Measurements from ENCODE around the gene BMF.
"Not testable (repeated sequence)": the region's sequence is repeated elsewhere in the genome, so short reads cannot be mapped to it uniquely, and the experiment has no call there.

The BMF gene, protein sequence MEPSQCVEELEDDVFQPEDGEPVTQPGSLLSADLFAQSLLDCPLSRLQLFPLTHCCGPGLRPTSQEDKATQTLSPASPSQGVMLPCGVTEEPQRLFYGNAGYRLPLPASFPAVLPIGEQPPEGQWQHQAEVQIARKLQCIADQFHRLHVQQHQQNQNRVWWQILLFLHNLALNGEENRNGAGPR

DNA sequence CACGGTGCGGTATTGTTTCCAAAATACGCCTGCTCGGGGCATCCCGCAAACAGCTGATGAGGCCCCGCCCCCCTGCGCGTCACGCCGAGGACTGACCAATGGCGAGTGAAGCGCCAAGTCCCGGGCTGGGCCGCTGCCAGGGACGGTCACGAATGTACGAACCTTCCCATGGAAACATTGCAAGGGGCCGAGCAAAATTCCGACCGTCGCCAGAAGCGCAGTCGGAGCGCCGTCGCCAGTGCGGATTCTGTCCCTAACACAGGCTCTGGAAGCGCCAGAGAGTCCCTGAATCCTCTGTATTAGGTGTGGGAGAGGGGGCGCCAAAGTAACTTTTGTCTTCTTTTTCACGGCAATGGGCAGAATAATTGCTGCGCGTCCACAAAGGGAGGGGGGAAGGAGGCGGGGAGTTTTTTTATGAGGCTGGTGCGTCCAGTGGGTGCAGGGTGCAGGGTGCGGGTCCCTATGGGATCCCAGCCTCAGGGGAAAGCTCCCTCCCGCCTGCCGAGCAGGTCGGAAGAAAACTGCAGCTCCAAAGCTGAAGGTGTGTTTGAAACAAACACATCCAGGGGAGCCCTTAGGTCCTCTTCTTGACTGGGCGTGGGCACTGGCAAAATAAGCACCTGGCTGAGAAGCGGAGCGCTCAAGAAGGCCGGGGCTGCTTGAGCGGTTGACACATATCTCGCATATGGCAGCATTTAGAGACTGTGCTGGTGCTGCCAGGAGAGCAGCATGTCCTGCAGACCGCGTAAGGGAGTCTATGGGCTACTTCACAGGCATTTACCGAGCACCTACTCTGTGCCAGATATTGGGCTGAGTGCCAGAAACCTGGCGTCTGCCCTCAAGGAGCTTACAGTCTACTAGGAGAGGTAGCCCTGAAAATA lies at the start of gene BMF:
Gene BMF (minus strand): TSS at position 25 of the 881 bp plus-strand sequence. CDS start 2,793 bp downstream, outside the sequence.
- in situ Hi-C loops (cut with MboI; ENCODE audit: low sequenced_read_pairs): no loop called here

DNA sequence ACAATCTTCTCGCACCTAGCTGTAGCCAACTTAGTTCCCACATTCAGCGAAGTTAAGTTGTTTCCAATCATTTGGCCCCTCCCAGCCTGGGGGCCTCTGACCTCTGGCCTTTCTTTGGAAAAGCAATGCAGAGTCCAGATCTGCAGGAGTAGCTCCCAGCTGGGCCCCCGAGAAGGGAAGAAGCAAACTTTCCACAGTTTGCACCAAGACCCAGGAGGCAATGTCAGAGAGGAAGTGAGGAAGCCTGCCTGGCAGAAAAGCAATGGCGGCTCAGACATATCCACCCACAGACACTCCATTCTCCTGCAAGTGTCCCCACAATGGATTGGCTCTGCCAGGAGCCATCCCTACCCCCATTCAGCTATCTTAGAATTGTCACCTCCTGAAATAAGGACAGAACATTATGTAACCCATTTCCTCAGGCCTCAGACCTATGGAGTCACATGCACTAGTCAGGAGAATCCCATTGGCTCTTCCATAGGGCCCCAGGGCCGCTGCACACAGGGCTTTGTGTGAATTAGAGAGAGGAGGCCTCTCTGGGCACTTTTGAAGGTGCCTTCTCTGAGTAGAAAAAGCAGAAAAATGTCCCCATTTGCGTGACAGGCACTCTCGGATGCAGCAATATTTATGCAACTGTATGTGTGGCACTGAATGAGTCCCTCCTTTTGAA lies 49.2 kb upstream of the BMF start:
- in situ Hi-C loops (cut with MboI; ENCODE audit: low sequenced_read_pairs): no loop called here

DNA sequence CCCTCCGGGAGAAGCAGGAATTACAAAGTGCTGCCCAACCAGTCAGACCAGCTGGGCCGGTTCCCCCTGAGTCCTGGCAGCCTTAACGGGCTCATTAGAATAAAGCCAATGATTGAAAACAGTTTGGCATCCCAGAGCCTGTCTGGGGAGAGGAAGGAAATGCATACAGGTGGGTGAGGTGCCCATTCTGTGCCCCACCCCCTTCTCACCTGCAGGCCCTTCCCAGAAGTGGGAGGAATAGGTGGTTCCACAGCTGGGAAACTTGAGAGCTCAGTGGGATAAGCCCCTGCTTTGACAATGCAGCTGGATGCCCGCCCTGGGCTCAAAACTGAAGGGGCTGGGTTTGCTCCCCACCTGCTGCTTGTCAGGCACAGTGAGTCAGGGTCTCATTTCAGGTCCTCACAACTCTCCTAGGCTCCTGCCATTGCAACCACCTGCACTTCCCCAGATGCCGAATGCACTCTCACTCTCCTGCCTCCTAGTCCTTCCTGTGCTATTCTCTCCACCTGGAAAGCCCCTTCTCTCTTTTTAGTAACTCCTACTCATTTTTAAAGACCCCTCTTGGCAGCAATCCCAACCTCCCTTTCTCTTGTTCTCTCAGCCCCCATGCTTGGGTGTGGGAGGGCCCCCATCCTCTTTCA lies 46.7 kb upstream of the BMF start:
- in situ Hi-C loops (cut with MboI; ENCODE audit: low sequenced_read_pairs): no loop called here

DNA sequence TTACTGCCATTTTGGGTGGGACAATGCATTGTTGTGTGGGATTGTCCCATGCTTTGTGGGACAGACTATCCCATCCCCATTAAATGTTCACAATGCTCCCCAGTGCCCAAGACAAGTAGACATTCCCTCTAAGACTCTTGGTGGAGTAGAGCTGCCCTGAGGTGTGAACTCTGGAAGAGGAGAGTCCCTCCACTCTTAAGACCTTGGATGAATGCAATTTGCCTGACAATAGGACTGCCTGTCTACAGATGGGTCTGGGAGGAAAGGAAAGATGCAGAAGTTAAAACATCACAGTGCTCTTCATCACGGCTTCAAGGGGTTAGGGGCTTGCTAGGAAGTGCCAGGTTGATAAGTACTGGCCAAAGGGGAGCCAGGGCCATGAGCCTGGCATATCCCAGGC lies 46.1 kb upstream of the BMF start:
- in situ Hi-C loops (cut with MboI; ENCODE audit: low sequenced_read_pairs): not testable (repeated sequence)

DNA sequence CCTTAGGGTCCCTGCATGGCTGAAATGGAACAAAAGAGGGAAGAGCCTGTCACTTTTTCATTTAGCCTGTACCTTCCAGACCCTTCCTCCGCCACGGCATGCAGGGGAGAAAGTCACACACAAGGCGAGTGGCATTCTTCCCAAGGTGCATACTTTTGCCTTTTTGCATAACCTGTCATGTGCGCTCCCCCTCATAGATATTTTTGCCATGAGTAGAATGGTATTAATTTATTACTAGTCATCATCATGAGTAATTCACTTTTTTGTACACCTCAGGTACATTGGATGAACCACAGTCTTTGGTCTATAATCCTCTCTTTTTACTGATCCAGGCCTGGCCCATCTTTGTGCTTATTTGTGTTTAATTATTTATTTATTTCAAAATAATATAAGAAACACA lies 43.3 kb upstream of the BMF start:
- in situ Hi-C loops (cut with MboI; ENCODE audit: low sequenced_read_pairs): no loop called here

DNA sequence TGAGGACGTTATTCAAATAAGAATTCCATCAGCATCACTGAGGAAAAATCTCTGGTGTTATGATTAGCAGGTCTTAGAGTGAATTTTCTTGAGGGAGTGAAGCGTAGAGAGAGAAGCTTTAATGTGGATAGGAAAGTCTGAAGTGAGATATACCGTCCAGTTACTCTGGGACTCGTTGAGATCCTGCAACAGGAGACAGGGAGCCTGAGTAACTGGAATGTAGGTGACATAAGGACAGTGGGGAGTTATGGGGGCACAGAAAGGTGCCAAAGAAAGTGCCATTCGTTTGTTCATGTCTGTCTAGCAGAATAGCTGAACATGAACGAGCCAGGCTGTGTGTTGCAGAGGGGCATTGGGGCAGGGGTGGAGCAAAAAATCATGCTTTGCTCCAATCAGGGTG lies 42.8 kb upstream of the BMF start:
- in situ Hi-C loops (cut with MboI; ENCODE audit: low sequenced_read_pairs): no loop called here

DNA sequence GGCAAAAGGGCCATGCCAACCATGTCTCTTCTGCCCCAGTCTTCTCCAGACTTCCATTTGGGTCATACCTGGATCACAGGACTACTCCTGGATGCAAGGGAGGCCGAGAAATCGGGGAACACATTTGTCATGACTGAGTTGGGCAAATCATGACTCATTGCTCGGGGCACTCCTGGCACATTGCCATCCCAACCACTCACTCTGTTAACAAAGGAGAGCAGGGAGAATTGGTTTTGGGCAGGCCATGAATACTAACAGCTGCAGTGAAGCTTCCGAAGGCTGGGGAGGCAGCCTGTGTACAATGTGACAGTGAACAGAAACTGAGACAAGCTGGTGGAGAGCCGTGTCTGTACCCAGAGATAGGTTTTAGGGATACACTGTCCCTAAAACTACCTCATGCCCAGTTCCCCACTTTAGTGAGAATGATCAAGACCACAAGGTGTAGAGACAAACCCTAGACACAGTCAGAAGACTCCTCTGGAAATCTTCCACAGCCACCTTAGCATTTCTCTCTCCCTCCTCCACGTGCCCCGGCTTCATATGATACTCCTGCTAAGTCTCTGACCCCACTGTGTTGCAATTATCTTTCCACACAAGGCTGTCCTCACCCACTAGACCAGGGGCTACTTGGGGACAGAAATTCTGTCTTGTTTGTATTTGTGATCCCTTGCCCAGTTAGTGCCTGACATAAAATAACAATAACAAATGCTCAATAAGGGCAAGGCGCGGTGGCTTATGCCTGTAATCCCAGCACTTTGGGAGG lies 41.7 kb upstream of the BMF start:
- in situ Hi-C loops (cut with MboI; ENCODE audit: low sequenced_read_pairs): no loop called here

DNA sequence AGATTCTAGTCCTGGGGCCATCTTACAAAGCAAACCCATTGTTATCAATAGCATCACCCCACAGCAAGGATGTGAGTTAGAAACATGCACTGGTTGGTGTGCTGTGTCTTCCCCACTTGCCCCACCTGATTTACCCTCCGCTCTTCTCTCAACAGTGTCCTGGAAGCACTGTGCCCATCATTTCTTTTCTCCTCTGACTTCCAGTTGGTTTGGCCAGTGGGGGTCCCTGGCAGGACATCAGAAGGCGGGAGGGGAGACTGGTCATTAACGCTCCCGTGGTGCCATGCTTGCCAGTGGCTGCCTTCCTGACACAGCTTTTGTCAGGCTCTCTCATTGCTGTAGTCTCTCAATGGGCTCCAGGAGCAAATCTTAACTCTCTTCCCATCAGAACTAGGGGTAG lies 40.7 kb upstream of the BMF start:
- in situ Hi-C loops (cut with MboI; ENCODE audit: low sequenced_read_pairs): no loop called here

DNA sequence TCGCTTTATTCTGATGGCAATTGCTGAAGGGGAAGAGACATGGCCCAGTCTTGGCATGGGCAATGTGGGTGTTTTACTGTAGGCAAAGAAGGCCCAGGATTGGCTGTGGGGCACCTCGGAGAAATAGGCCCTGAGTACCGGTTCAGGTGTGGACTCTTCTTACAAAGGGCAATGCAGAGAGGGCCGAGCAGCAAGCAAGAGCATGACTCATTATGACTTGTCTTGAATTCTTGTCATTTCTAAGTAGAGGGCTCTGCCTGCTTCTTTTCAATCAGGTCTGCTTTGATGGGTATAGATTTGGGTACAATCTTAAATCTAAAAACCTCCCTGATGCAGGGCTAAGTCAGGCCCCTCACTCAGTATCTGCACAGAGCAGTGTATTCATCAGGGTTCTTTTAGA lies 37.4 kb upstream of the BMF start:
- in situ Hi-C loops (cut with MboI; ENCODE audit: low sequenced_read_pairs): no loop called here

DNA sequence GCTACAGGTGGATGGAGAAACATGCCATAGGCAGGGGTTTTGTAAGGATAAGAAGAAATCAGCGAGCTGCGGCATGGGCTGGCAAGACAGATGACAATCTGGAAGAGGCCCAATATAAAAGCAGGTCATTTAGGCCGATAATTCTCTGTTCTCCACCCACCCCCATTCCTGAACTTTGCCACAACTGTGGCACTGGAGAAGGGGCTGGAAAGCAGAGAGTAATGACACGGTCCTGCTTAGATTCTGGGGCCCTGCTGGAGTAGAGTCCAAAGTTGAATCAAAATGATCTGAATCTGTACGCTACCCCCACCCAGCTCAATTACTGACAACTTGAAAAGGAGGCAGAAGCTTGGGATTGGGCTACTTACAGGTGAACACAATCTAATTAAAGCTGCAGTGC lies 33.7 kb upstream of the BMF start:
- in situ Hi-C loops (cut with MboI; ENCODE audit: low sequenced_read_pairs): no loop called here

DNA sequence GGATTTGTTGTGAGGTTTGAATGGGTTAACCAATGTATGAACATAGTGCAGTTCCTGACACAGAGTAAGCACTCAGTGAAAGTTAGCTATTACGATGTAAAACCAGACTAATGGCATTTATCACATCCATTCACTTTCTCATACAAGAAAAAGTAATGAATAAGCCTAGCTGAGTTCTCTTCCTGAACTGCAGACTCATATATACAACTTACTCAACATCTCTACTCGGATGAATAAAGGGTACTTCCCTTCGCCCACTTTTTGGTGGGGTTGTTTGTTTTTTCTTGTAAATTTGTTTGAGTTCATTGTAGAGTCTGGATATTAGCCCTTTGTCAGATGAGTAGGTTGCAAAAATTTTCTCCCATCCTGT lies 29.5 kb upstream of the BMF start:
- in situ Hi-C loops (cut with MboI; ENCODE audit: low sequenced_read_pairs): not testable (repeated sequence)

DNA sequence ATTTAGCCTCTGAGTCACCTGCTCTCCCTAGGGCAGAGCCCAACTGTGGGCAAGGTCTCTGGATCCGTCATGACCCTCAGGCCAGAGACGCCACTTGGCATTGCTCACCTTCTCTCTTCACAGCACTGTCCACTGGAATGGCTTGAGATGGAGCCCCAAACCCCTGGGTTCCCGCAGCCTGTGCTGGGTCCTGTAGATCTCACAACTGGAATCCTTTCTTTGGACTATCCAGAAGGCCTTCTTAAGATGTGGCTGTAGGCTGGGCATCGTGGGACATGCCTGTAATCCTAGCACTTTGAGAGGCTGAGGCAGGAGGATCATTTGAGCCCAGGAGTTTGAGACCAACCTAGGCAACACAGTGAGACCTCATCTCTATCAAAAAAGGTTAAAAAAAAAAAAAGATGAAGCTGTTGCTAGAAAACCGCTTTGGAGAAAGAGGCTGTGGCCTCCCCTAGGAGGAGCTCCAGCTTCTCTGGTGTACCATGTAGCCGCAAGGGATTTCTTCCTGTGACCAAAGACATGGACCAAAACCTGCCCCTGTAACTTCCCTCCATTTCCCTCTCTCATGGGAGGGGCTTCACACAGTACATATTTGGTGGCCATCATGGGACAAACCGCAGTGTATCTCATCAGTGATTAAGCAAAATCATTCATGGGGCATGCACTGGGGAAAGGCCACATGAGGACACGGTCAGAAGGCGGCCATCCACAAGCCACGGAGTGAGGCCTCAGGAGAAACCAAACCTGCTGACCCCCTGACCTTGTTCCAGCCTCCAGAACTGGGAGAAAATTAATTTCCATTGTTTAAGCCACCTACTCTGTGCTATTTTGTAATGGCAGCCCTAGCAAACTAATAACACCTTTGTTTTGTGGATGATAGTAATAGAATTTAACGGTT lies 28.9 kb upstream of the BMF start:
- in situ Hi-C loops (cut with MboI; ENCODE audit: low sequenced_read_pairs): no loop called here

DNA sequence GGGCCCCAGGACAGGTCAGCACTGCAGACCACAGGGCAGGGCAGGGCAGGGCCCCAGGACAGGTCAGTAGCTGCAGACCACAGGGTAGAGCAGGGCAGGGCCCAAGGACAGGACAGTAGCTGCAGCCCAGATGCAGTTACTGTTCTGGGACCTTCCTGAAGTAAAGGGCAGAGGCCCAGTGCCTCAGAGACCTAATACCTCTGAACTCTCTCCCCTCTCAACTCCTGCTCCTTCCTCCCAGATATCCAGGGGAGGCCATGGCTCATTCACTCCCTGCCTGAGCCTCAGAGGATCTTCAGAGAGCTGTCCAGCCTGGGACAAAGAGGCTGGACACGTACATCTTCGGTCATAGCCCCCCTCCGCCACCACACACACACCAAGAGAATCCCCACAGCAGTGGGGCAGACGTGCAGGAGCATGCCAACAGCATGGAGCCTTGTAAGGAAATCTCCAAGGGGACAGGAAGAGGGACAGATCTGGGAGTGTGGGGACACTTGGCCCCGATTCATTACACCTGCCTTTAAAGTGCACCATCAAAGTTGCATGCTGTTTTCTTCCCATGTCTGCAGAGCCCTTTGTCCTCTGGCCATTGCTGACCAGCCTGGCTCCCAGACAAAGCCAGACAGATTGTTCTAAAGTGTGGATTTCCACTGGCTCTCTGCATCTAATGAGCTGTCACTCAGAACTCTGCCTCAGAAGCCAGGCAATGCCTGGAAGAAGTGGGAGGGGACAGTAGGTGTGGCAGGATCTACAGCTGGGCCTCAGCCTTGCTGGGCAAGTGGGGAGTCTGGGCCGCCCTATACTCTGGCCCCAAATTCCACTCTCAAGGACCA lies 28.0 kb upstream of the BMF start:
- in situ Hi-C loops (cut with MboI; ENCODE audit: low sequenced_read_pairs): no loop called here

DNA sequence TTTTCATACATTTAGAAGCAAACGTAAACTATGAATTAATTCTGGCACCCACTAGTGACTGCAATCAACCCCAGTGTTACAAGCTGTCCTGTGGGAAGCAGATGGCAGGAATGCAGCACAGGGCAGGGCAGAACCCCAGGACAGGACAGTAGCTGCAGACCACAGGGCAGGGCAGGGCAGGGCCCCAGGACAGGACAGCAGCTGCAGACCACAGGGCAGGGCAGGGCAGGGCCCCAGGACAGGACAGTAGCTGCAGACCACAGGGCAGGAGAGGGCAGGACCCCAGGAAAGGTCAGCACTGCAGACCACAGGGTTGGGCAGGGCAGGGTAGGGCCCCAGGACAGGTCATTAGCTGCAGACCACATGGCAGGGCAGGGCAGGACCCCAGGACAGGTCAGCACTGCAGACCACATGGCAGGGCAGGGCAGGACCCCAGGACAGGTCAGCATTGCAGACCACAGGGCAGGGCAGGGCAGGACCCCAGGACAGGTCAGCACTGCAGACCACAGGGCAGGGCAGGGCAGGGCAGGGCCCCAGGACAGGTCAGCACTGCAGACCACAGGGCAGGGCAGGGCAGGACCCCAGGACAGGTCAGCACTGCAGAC lies 27.3 kb upstream of the BMF start:
- in situ Hi-C loops (cut with MboI; ENCODE audit: low sequenced_read_pairs): not testable (repeated sequence)

DNA sequence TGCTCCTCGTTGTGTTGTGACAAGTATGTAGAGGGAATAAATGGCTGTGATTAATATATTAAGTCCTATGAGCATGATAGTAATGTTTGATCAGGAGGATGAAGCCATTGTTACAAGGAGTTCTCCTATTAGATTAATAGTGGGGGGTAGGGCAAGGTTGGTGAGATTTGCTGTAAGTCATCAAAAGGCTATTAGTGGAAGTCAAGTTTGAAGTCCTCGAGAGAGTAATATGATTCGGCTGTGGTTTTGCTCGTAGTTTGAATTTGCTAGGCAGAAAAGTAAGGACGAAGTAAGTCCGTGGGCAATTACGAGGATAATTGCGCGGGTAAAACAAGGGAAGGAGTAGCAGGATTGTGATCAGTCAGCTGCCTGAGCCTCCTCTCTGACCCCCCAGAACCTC lies 26.2 kb upstream of the BMF start:
- in situ Hi-C loops (cut with MboI; ENCODE audit: low sequenced_read_pairs): no loop called here

DNA sequence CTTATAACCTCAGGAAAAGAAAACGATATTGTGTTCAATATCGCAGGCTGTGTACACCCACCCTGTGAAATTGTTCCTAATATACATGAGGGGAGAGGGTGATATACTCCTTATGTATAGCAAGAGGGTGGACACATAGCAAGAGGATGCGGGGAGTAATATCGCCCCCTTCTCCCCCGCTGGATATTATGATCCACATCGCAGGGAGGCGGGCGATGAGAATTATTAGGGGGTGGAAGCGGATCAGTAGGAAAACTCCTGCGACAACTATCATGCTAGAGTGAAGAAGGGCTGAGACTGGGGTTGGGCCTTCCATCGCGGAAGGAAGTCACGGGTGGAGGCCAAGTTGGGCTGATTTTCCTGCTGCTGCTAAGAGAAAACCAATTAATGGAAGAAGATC lies 24.9 kb upstream of the BMF start:
- in situ Hi-C loops (cut with MboI; ENCODE audit: low sequenced_read_pairs): no loop called here

DNA sequence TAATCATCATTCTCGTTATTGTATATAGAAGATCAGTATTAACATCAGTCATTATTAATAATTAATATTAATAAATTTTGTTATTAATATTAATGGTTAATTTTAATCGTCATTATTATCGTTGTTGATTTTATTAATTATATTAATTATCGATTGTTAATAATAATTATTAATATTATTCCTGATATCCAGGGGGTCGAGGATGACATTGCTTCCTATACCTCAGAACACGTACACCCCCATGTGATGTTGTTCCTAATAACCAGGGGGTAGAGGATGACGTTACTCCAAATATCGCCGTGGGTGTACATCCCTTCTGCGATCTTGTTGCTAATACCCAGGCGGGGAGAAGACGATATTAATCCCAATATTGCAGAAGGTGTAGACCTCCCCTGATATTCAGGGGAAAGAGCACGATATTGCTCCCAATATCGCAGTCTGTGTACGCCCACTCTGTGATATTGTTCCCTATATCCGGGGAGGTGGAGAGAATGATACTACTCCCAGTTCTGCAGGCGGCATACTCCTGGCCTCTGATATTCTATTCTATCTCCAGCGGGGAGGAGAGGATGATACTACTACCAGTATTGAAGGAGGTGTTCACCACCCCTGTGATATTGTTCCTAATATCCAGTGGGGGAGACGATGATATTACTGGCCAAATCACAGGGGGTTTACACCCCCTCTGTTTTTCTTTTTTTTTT lies 22.3 kb upstream of the BMF start:
- in situ Hi-C loops (cut with MboI; ENCODE audit: low sequenced_read_pairs): no loop called here

DNA sequence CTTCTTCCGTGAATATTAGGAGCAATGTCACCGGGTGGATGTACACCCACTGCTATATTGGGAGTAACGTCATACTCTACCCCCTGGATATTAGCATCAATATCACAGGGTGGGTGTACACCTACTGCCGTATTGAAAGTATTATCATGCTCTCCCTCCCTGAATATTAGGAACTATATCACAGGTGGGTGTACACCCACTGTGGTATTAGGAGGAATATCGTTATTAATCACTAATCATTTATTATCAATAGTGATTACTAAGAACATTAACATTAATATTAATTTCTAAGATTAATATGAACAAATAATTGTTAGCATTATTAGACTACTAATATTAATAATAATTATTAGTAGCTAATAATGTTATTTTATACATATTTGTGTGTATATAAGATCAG lies 21.4 kb upstream of the BMF start:
- in situ Hi-C loops (cut with MboI; ENCODE audit: low sequenced_read_pairs): no loop called here
